Measurements from ENCODE around the gene C5orf63. TPM values are rescaled to one million over a fixed set of nuclear protein-coding genes. Genes with fewer than 3 reads are reported as not detected.

C5orf63 gene
- total RNA-seq, 1 experiment from 2014 or later, result 1.2 TPM

DNA sequence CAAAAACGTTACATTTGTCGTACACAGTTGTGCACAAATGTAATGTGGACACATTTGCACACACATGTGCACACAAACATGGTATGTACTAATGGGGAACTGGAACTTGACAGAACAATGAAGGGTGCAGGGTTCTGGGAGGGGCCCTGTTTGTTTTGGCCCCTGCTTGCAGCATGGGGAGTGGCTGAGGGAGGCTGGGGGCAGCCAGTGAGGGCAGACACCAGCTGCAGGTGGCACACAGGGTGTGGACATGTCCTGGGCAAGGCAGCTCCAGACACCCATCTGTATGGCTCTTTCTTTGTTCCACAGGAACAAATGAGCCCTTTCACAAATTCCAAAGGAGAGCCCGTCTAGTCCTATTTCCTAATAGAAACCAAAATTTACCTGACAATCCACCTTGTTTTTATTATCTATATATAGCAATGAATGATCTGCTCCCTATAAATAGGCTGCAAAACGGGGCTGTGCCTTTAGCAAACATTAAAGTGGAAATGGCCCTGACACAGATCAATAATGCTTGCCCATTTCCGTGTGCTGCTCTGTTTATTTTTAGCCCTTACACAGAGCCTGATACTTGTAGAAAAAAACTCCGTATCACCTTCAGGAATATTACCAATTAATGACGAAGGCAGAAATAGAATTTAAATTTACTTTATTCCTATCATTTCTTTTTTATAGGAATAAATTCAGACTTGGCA is 69.4 kb downstream of the C5orf63 start:
- no peak for DNase-seq
- Histone ChIP-seq H3K23me2 (ENCODE audit: insufficient read length, low read depth, low read length, poor library complexity, severe bottlenecking) (no peaks in the 10 kb centered on the region), H2BK20ac (ENCODE audit: low read depth, low read length, poor library complexity, severe bottlenecking) (no peak overlapping the region), H2AFZ (ENCODE audit: low read length) (no peak overlapping the region), H3K27ac (ENCODE audit: insufficient read length, low read depth, low read length) (no peak overlapping the region), H3K79me2 (ENCODE audit: insufficient read depth, low read length) (no peaks in the 10 kb centered on the region), H4K5ac (ENCODE audit: insufficient read length, low read depth, low read length) (no peak overlapping the region), H3K4ac (ENCODE audit: low read depth, low read length) (no peak overlapping the region), H3K79me1 (ENCODE audit: insufficient read depth, low read depth, low read length, poor library complexity, severe bottlenecking) (peaks cover 3% of the 10 kb centered on the region), H3K4me2 (ENCODE audit: insufficient read depth, insufficient read length, low read length) (no peak overlapping the region), H2BK12ac (ENCODE audit: insufficient read length, low read depth, low read length) (no peak overlapping the region), H3K27me3 (ENCODE audit: insufficient read depth, low read length) (no peaks in the 10 kb centered on the region), H3T11ph (ENCODE audit: low read length) (no peak overlapping the region), H4K8ac (replicated peaks; ENCODE audit: insufficient read length, low read depth, low read length) (no peak overlapping the region), H2AK5ac (ENCODE audit: insufficient read length, low read length) (no peak overlapping the region), H3K23ac (ENCODE audit: insufficient read length, low read depth, low read length) (no peak overlapping the region), H2BK120ac (ENCODE audit: low read depth, low read length, poor library complexity, severe bottlenecking) (no peak overlapping the region), H3K9ac (ENCODE audit: extremely low read depth, insufficient read length, low read length) (no peak overlapping the region), H2BK15ac (ENCODE audit: low read depth, low read length) (no peak overlapping the region), H4K91ac (ENCODE audit: insufficient read length, low read depth, low read length) (no peak overlapping the region), H3K18ac (ENCODE audit: insufficient read length, low read depth, low read length) (no peak overlapping the region), H3K56ac (ENCODE audit: insufficient read length, low read depth, low read length) (no peak overlapping the region), H3K9me3 (ENCODE audit: control insufficient read depth, low read depth, low read length) (no peaks in the 10 kb centered on the region), H3K4me1 (ENCODE audit: insufficient read depth, low read length) (0 out of 2 replicates have a peak, but pooled peaks cover 6% of the 10 kb centered on the region), H3K14ac (ENCODE audit: insufficient read depth, low read length) (no peak overlapping the region), H2BK5ac (ENCODE audit: insufficient read length, low read length) (no peak overlapping the region), H4K20me1 (ENCODE audit: control insufficient read depth, insufficient read depth, insufficient read length) (no peaks in the 10 kb centered on the region)
- no peak overlapping the region for H3K4me3 Mint-ChIP-seq
- H3K4me1 Mint-ChIP-seq, result peaks cover 0 to 4% of the 10 kb centered on the region in 2 experiments; a peak in 1 of 4 replicates
- H3K36me3 Mint-ChIP-seq (ENCODE audit: insufficient read depth in 1 of 3, low read depth in 3 of 3), result no peaks in the 10 kb centered on the region; a peak in 1 of 7 replicates
- H3K27me3 Mint-ChIP-seq (ENCODE audit: low read depth), result no peaks in the 10 kb centered on the region
- WGBS (ENCODE audit: extremely low coverage, insufficient read length, low lambda C conversion rate), result no CpG with 5 or more reads among the region's 7 CpGs
- H3K27ac Mint-ChIP-seq, result no peak overlapping the region
- no peaks in the 10 kb centered on the region for H3K9me3 Mint-ChIP-seq
- TF ChIP-seq CTCF (conservative IDR thresholded peaks at IDR 0.05), result no peak

Data from H9 (cell line).